GM19452 (cell line): ENCODE data around the gene CDHR5.

Experiments
- ATAC-seq: cut with Tn5 transposase; IDR thresholded peaks from one replicate; pipeline ENCODE4 v1.9.1; 2021; ENCODE audit not compliant: unreplicated experiment

Gene CDHR5

GRCh38 chr11:623349-623869 lies 1.3 kb downstream of the CDHR5 start:
- no peak for ATAC-seq

GRCh38 chr11:621838-622237 lies 2.9 kb downstream of the CDHR5 start:
- ATAC-seq: no peak

- no peak for ATAC-seq
Measured at GRCh38 chr11:620935-621814, 3.6 kb downstream of the CDHR5 start.

GRCh38 chr11:620201-620600 lies 4.6 kb downstream of the CDHR5 start:
- ATAC-seq: no peak

- no peak for ATAC-seq
Measured at GRCh38 chr11:619628-620050, 5.1 kb downstream of the CDHR5 start.

- no peak for ATAC-seq
Measured at GRCh38 chr11:618856-619627, 5.7 kb downstream of the CDHR5 start.

GRCh38 chr11:617912-618682 lies 6.7 kb downstream of the CDHR5 start:
- ATAC-seq: no peak

GRCh38 chr11:617199-617911 lies 7.4 kb downstream of the CDHR5 start:
- no peak for ATAC-seq

GRCh38 chr11:616320-617198 lies 8.2 kb downstream of the CDHR5 start:
- no peak for ATAC-seq

- ATAC-seq: peak; percentile 83
Measured at GRCh38 chr11:615504-616319, 9.0 kb downstream of the CDHR5 start, which contains the start of gene IRF7. TSS of gene IRF7 (minus strand) at chr11:615950. CDS start at chr11:615364, 586 bp downstream.

GRCh38 chr11:614623-615503 lies 9.9 kb downstream of the CDHR5 start:
- no peak for ATAC-seq

GRCh38 chr11:614021-614622 lies 10.6 kb downstream of the CDHR5 start:
- ATAC-seq: no peak

- ATAC-seq: no peak
Measured at GRCh38 chr11:613369-613968, 11.3 kb downstream of the CDHR5 start.

- ATAC-seq: no peak
Measured at GRCh38 chr11:612961-613300, 11.8 kb downstream of the CDHR5 start.

GRCh38 chr11:612201-612960 lies 12.4 kb downstream of the CDHR5 start:
- ATAC-seq: no peak
